ENCODE data around the gene TSPEAR. TPM values are rescaled to one million over a fixed set of nuclear protein-coding genes. Genes with fewer than 3 reads are reported as not detected.

TSPEAR gene
- total RNA-seq, 1 donor from 2014 or later: not detected

DNA sequence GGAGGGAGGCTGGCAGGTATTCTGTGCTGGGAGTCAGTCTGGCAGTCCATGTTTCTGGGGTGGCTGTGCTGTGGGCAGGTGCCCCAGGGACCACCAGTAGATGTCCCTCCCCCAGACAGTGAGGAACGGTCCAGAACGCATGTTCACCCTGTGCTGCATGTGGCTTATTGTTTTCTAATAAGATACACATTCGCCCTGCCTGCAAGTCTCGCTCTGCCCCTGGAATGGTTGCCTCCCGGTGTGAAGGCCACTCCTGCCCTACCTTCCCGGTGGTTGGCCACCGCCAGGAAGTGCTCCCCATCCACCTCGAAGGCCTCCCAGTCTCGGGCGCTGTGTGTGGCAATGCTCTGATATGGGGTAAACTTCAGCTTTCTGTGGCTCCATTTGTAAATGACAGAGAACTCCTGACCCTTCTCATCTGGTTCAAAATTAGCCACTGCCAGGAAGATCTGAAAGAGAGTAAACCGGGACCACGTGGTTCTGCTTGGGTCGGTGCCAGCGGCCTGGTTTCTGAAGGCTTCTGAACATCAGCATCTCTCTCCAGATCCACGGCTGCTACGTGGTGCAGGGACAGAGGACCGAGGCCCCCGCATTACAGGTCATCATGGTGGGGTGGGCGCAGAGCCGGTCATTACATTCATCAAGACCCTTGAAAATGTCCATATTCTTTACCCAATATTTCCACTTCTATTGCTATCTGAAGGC, 185.8 kb downstream of the TSPEAR start:
- no peak overlapping the region for H3K4me3 Mint-ChIP-seq (ENCODE audit: low read depth)
- no peak for DNase-seq (ENCODE audit: low spot score, unreplicated experiment)
- peaks cover 6% of the 10 kb centered on the region for H3K27me3 Mint-ChIP-seq

DNA sequence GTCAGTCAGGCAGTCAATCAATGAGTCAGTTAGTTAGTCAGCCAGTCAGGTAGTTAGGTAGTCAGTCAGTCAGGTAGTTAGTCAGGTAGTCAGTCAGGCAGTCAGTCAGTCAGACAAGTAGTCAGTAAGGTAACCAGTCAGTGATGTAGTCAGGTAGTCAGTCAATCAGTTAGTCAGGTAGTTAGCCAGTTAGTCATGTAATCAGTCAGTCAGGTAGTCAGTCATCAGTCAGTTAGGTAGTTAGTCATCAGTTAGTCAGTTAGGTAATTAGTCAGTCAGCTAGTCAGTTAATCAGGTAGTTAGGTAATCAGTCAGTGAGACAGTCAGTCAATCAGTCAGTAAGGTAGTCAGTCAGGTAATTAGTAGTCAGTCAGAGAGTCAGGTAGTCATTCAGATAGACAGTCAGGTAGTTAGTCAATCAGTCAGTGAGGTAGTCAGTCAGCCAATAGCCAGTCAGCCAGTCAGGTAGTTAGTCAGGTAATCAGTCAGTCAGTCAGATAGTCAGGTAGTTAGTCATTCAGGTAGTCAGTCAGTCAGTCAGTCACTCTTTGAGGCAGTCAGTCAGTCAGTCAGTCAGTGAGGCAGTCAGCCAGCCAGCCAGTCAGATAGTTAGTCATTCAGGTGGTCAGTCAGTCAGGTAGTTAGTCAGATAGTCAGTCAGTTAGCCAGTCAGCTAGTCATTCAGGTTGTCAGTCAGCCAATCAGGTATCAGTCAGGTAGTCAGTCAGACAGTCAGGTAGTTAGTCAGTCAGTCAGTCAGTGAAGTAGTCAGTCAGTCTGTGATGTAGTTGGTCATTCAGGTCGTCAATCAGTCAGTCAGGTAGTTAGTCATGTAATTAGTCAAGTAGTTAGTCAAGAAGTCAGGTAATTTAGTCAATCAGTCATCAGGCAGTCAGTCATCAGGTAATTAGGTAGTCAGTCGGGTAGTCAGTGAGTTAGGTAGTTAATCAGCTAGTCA, 186.7 kb downstream of the TSPEAR start:
- Mint-ChIP-seq H3K9me3 (ENCODE audit: low read depth) (no peaks in the 10 kb centered on the region), H3K4me3 (ENCODE audit: low read depth) (no peak overlapping the region), H3K4me1 (ENCODE audit: low read depth) (no peaks in the 10 kb centered on the region), H3K27ac (no peak overlapping the region), H3K36me3 (ENCODE audit: insufficient read depth) (no peaks in the 10 kb centered on the region), H3K27me3 (peaks cover 3% of the 10 kb centered on the region)
- DNase-seq (ENCODE audit: low spot score, unreplicated experiment): no peak
- no peak for TF ChIP-seq CTCF (IDR thresholded peaks at IDR 0.05; ENCODE audit: unreplicated experiment)

More for the DNA sequence above, 185.8 kb downstream of the TSPEAR start:
- no peak overlapping the region for H3K27ac Mint-ChIP-seq
- TF ChIP-seq CTCF (IDR thresholded peaks at IDR 0.05; ENCODE audit: unreplicated experiment): no peak
- H3K36me3 Mint-ChIP-seq (ENCODE audit: insufficient read depth): no peaks in the 10 kb centered on the region
- H3K4me1 Mint-ChIP-seq (ENCODE audit: low read depth): no peaks in the 10 kb centered on the region
- no peaks in the 10 kb centered on the region for H3K9me3 Mint-ChIP-seq (ENCODE audit: low read depth)

GRCh38 chr21:44523567-44524413, 187.6 kb downstream of the TSPEAR start:
- Mint-ChIP-seq H3K27me3 (peaks cover 3% of the 10 kb centered on the region), H3K27ac (no peak overlapping the region), H3K36me3 (ENCODE audit: insufficient read depth) (no peaks in the 10 kb centered on the region), H3K9me3 (ENCODE audit: low read depth) (no peaks in the 10 kb centered on the region), H3K4me3 (ENCODE audit: low read depth) (no peak overlapping the region), H3K4me1 (ENCODE audit: low read depth) (no peaks in the 10 kb centered on the region)
- TF ChIP-seq CTCF (IDR thresholded peaks at IDR 0.05; ENCODE audit: unreplicated experiment): no peak
- DNase-seq (ENCODE audit: low spot score, unreplicated experiment): no peak

DNA sequence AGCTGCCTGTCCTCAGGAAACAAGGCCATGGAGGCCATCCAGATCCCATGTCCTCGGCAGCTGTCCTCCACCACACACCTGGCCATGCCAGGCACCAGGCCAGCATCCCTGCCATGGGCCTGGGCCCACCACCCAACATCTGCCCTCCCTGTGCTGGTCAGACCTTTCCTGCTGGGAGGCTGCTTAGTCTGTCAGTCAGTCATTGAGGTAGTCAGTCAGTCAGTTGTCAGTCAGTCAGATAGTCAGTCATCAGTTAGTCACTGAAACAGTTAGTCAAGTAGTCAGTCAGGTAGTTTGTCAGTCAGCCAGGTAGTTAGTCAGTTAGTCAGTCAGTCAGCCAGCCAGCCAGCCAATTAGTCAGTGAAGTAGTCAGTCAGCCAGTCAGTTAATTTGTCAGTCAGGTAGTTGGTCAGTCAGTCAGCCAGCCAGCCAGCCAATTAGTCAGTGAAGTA, 188.6 kb downstream of the TSPEAR start:
- H3K4me1 Mint-ChIP-seq (ENCODE audit: low read depth): no peaks in the 10 kb centered on the region
- H3K36me3 Mint-ChIP-seq (ENCODE audit: insufficient read depth): no peaks in the 10 kb centered on the region
- TF ChIP-seq CTCF (IDR thresholded peaks at IDR 0.05; ENCODE audit: unreplicated experiment): no peak
- H3K27me3 Mint-ChIP-seq: peaks cover 3% of the 10 kb centered on the region
- no peaks in the 10 kb centered on the region for H3K9me3 Mint-ChIP-seq (ENCODE audit: low read depth)
- DNase-seq (ENCODE audit: low spot score, unreplicated experiment): no peak
- H3K4me3 Mint-ChIP-seq (ENCODE audit: low read depth): no peak overlapping the region
- no peak overlapping the region for H3K27ac Mint-ChIP-seq
